Liver (tissue), 3 donors: ENCODE data around the gene KANK4.

Source experiments
- CTCF ChIP-seq: fragments of 150-350 bp; IDR thresholded peaks from 2 replicates; pipeline ENCODE4 v1.5.1; 2017; ENCODE audit warnings: improper control_type of control experiment, low read depth, low read length; ENCODE audit not compliant: missing input control
- GABPA ChIP-seq, 2 donors: IDR thresholded peaks in 1 of 2; conservative IDR thresholded peaks in 1 of 2; 2 replicates each; pipeline ENCODE4 v1.6.1; 2016; ENCODE audit warnings: antibody characterized with exemption in 2 of 2, mild to moderate bottlenecking in 1 of 2, moderate library complexity in 1 of 2
- donor health status: healthy.
- donor health status: healthy.

GRCh38 chr1:62187548-62187947, 131.7 kb downstream of the KANK4 start:
- TF ChIP-seq CTCF (no peak), GABPA (IDR thresholded peaks at IDR 0.05 in 1 of 2, conservative IDR thresholded peaks at IDR 0.05 in 1 of 2) (no peak)
